HEK293 (cell line): ENCODE results near the gene HSD17B3.

Experiments used
- CTCF ChIA-PET: fragments of 350-600 bp; formaldehyde crosslinking; extraction: SDS; loops from one replicate; lab custom pipeline; 2021; ENCODE audit warnings: antibody characterized with exemption; lab: Yijun Ruan, JAX
- POLR2A ChIA-PET: fragments of 300-600 bp; formaldehyde crosslinking; extraction: SDS; loops from one replicate; lab custom pipeline; 2020; ENCODE audit warnings: antibody characterized with exemption, inconsistent platforms; lab: Yijun Ruan, JAX
- H3K27ac ChIP-seq: fragments of 200-500 bp; sonication (Bioruptor generic); 2 replicates; pipeline ENCODE4 v1.5.1; 2014; ENCODE audit warnings: low read depth, low read length, control low read depth, inconsistent platforms; ENCODE audit errors: extremely low read depth
- H3K36me3 ChIP-seq, 2 experiments: fragments of 200-500 bp in 1 of 2; sonication (Bioruptor generic) in 1 of 2; 1 replicate in 1 of 2; 2 replicates in 1 of 2; pipeline ENCODE4 v1.5.1; 2014 to 2017; ENCODE audit warnings: inconsistent platforms in 2 of 2, low read length in 2 of 2; ENCODE audit not compliant: control insufficient read depth in 2 of 2, insufficient read depth in 1 of 2
- H3K4me1 ChIP-seq: fragments of 200-500 bp; sonication (Bioruptor generic); 2 replicates; pipeline ENCODE4 v1.5.1; 2014; ENCODE audit warnings: mild to moderate bottlenecking, low read length, inconsistent platforms; ENCODE audit not compliant: control insufficient read depth, insufficient read depth
- H3K4me3 ChIP-seq: 2 replicates; pipeline ENCODE4 v1.5.1; 2011; ENCODE audit warnings: low read depth, mild to moderate bottlenecking, control low read depth, low read length, moderate library complexity
- H3K9me3 ChIP-seq: fragments of 200-500 bp; sonication (Bioruptor generic); 2 replicates; pipeline ENCODE4 v1.5.1; 2014; ENCODE audit warnings: low read depth, low read length, inconsistent platforms; ENCODE audit not compliant: control insufficient read depth, insufficient read depth
- FEZF1 ChIP-seq: fragments of 450-650 bp; formaldehyde crosslinking; IDR thresholded peaks from 2 replicates; pipeline ENCODE4 v1.5.1; 2016; ENCODE audit warnings: missing biosample characterization, missing genetic modification characterization
- GLIS1 ChIP-seq: fragments of 450-650 bp; formaldehyde crosslinking; IDR thresholded peaks from 2 replicates; pipeline ENCODE4 v1.5.1; 2016; ENCODE audit warnings: missing biosample characterization, missing genetic modification characterization
- KLF16 ChIP-seq: fragments of 450-650 bp; formaldehyde crosslinking; IDR thresholded peaks from 2 replicates; pipeline ENCODE4 v1.5.1; 2017; ENCODE audit warnings: missing biosample characterization, missing genetic modification characterization
- OSR2 ChIP-seq: fragments of 450-650 bp; formaldehyde crosslinking; IDR thresholded peaks from 2 replicates; pipeline ENCODE4 v1.5.1; 2016; ENCODE audit warnings: missing biosample characterization, missing genetic modification characterization
- SP7 ChIP-seq: fragments of 450-650 bp; formaldehyde crosslinking; IDR thresholded peaks from 2 replicates; pipeline ENCODE4 v1.5.1; 2016; ENCODE audit warnings: missing biosample characterization, missing genetic modification characterization
- ZEB2 ChIP-seq: fragments of 450-650 bp; formaldehyde crosslinking; IDR thresholded peaks from 2 replicates; pipeline ENCODE4 v1.5.1; 2016; ENCODE audit warnings: missing biosample characterization, missing genetic modification characterization
- ZFHX2 ChIP-seq: fragments of 450-650 bp; formaldehyde crosslinking; conservative IDR thresholded peaks from 2 replicates; pipeline ENCODE4 v1.5.1; 2016; ENCODE audit warnings: missing biosample characterization, missing genetic modification characterization
- ZIC2 ChIP-seq: fragments of 450-650 bp; formaldehyde crosslinking; IDR thresholded peaks from 2 replicates; pipeline ENCODE4 v1.5.1; 2016; ENCODE audit warnings: missing biosample characterization, missing genetic modification characterization
- ZNF146 ChIP-seq: fragments of 450-650 bp; formaldehyde crosslinking; IDR thresholded peaks from 2 replicates; pipeline ENCODE4 v1.5.1; 2016; ENCODE audit warnings: missing biosample characterization, missing genetic modification characterization
- ZNF266 ChIP-seq: fragments of 450-650 bp; formaldehyde crosslinking; IDR thresholded peaks from 2 replicates; pipeline ENCODE4 v1.5.1; 2016; ENCODE audit warnings: missing biosample characterization, missing genetic modification characterization, low read depth
- ZNF292 ChIP-seq: fragments of 450-650 bp; formaldehyde crosslinking; IDR thresholded peaks from 2 replicates; pipeline ENCODE4 v1.5.1; 2016; ENCODE audit warnings: low read depth, missing biosample characterization, missing genetic modification characterization, borderline replicate concordance
- ZNF501 ChIP-seq: fragments of 450-650 bp; formaldehyde crosslinking; IDR thresholded peaks from 2 replicates; pipeline ENCODE4 v1.5.1; 2016; ENCODE audit warnings: missing biosample characterization, missing genetic modification characterization
- ZNF521 ChIP-seq: fragments of 450-650 bp; formaldehyde crosslinking; IDR thresholded peaks from 2 replicates; pipeline ENCODE4 v1.5.1; 2017; ENCODE audit warnings: missing biosample characterization, mild to moderate bottlenecking, missing genetic modification characterization
- ZNF629 ChIP-seq: fragments of 450-650 bp; formaldehyde crosslinking; IDR thresholded peaks from 2 replicates; pipeline ENCODE4 v1.5.1; 2017; ENCODE audit warnings: missing biosample characterization, missing genetic modification characterization
- ZNF658 ChIP-seq: fragments of 450-650 bp; formaldehyde crosslinking; IDR thresholded peaks from 2 replicates; pipeline ENCODE4; 2016; ENCODE audit warnings: missing biosample characterization, missing genetic modification characterization
- ZNF677 ChIP-seq: fragments of 450-650 bp; IDR thresholded peaks from 2 replicates; pipeline ENCODE4 v1.5.0; 2018; ENCODE audit warnings: missing biosample characterization, mild to moderate bottlenecking, missing genetic modification characterization, moderate library complexity
- ZNF707 ChIP-seq: fragments of 450-650 bp; formaldehyde crosslinking; IDR thresholded peaks from 2 replicates; pipeline ENCODE4 v1.5.1; 2016; ENCODE audit warnings: missing biosample characterization, missing genetic modification characterization
- ZNF785 ChIP-seq: fragments of 450-650 bp; formaldehyde crosslinking; IDR thresholded peaks from 2 replicates; pipeline ENCODE4 v1.5.1; 2016; ENCODE audit warnings: missing biosample characterization, missing genetic modification characterization
- ZNF791 ChIP-seq: fragments of 450-650 bp; formaldehyde crosslinking; IDR thresholded peaks from 2 replicates; pipeline ENCODE4 v1.5.1; 2016; ENCODE audit warnings: missing biosample characterization, missing genetic modification characterization
- ZNF843 ChIP-seq: fragments of 450-650 bp; formaldehyde crosslinking; IDR thresholded peaks from 2 replicates; pipeline ENCODE4 v1.5.1; 2016; ENCODE audit warnings: missing biosample characterization, missing genetic modification characterization
- TF ChIP-seq, protein P1 (sequence below): fragments of 450-650 bp; formaldehyde crosslinking; IDR thresholded peaks from 2 replicates; pipeline ENCODE4 v1.5.1; 2016; ENCODE audit warnings: missing biosample characterization, missing genetic modification characterization

Gene HSD17B3

DNA sequence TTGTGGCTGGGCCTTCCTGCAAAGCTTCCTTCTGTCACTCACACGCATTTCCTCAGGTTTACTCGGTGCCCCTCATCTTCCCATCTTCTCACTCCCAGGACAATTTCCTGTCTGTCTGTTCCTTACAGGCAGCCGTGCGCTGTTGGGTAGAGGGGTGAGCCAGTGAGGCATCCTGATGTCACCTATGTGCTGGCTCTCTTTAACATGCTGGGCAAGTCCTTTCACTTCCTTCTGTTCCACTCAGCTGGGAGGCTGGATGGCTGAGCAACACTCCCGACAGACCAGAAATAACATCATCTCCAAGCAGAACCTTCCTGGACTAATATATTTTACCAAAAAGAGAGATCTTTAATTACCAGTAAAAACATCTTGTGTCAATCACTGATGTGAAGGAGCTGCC is 103.0 kb downstream of the HSD17B3 start:
- no peaks in the 10 kb centered on the region for H3K36me3 ChIP-seq
- ChIA-PET POLR2A (interaction anchor here (1.1 kb wide), 1 partner anchor 19 kb away, joined by 5 read pairs; no protein-coding TSS in a partner anchor), CTCF (interaction anchor here (0.6 kb wide), 1 partner anchor 472 kb away, joined by 3 read pairs; no protein-coding TSS in a partner anchor)
- H3K9me3 ChIP-seq: no peaks in the 10 kb centered on the region
- H3K4me3 ChIP-seq: no peak overlapping the region
- TF ChIP-seq FEZF1 (tag by site-specific recombination) (no peak), ZEB2 (tag by site-specific recombination) (no peak), OSR2 (tag by site-specific recombination) (no peak)
- TF ChIP-seq, all 188 proteins: peak for 0
- Histone ChIP-seq H3K4me1 (no peaks in the 10 kb centered on the region), H3K27ac (no peak overlapping the region)

DNA sequence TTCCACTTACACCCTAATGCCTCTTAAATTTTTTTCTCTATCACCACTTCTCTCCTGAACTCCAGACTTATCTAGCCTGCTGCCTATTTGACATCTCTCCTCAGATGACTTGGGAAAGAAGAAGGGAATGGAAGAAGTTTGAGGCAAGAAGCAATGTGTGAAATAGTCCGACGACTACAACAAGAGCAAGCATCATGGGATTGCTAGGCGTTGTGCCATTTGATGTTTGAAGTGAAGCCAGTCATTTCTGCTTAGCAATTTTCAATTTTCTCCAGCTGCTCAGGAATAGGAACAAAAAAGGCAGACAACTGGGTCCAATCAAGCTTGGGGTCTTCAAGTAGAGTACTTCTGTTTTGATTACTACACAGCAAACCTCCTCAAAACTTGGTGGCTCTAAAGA is 106.4 kb downstream of the HSD17B3 start:
- no peaks in the 10 kb centered on the region for H3K36me3 ChIP-seq
- TF ChIP-seq ZIC2 (tag by site-specific recombination) (no peak), ZNF521 (tag by site-specific recombination) (no peak), ZNF266 (tag by site-specific recombination) (no peak), ZNF501 (tag by site-specific recombination) (no peak), ZNF658 (tag by site-specific recombination) (no peak), ZNF707 (no peak), ZNF677 (tag by site-specific recombination) (no peak), ZNF292 (tag by site-specific recombination) (no peak), KLF16 (tag by site-specific recombination) (no peak), ZNF146 (tag by site-specific recombination) (no peak), ZFHX2 (tag by site-specific recombination) (no peak), ZNF791 (tag by site-specific recombination) (no peak), ZNF843 (tag by site-specific recombination) (no peak)
- TF ChIP-seq, protein P1, sequence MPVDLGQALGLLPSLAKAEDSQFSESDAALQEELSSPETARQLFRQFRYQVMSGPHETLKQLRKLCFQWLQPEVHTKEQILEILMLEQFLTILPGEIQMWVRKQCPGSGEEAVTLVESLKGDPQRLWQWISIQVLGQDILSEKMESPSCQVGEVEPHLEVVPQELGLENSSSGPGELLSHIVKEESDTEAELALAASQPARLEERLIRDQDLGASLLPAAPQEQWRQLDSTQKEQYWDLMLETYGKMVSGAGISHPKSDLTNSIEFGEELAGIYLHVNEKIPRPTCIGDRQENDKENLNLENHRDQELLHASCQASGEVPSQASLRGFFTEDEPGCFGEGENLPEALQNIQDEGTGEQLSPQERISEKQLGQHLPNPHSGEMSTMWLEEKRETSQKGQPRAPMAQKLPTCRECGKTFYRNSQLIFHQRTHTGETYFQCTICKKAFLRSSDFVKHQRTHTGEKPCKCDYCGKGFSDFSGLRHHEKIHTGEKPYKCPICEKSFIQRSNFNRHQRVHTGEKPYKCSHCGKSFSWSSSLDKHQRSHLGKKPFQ: no peak
- no peaks in the 10 kb centered on the region for H3K4me1 ChIP-seq
- H3K9me3 ChIP-seq: no peaks in the 10 kb centered on the region
- ChIA-PET CTCF (interaction anchor here (0.7 kb wide), 1 partner anchor 682 kb away, joined by 3 read pairs; no protein-coding TSS in a partner anchor), POLR2A (no interaction called here)
- H3K4me3 ChIP-seq: no peak overlapping the region
- H3K27ac ChIP-seq: no peak overlapping the region

DNA sequence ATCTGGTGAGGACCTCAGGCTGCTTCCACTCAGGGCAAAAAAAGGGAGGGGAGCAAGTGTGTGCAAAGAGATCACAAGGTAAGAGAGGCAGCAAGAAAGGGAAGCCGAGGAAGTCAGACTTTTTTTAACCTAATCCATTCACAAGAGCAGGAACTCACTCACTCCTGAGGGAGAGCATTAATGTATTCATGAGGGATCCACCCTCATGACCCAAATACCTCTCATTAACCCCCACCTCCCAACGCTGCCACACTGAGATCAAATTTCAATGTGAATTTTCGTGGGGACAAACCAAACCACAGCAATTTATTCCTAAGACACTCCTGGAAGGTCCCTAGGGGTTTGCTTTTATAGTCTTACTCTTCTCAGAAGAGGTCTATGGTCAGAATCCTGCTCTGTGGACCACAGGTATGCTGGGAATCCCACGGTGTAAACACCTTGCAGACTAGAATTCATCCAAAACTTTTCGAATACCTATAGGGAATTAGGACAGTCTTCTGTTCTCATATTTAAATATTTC is 108.7 kb downstream of the HSD17B3 start:
- Histone ChIP-seq H3K4me1 (no peaks in the 10 kb centered on the region), H3K4me3 (no peak overlapping the region), H3K9me3 (no peaks in the 10 kb centered on the region; the same call in 1 of the 2 replicates), H3K27ac (no peak overlapping the region), H3K36me3 (no peaks in the 10 kb centered on the region)
- POLR2A ChIA-PET: no interaction called here
- TF ChIP-seq SP7 (no peak), KLF16 (tag by site-specific recombination) (no peak), ZNF785 (tag by site-specific recombination) (no peak), ZNF629 (no peak), GLIS1 (tag by site-specific recombination) (peak; percentile 53; the same call in 1 of the 2 replicates)
- CTCF ChIA-PET: no interaction called here
